BE2C (cell line): ENCODE measurements around the gene PHACTR4.

Experiments
- DNase-seq: peaks from one replicate; pipeline ENCODE4 v3.0.0-alpha.2; 2020
- H3K27me3 ChIP-seq: fragments of 250-450 bp; sonication (Bioruptor Pico); 2 replicates; pipeline ENCODE4 v1.5.1; 2020; ENCODE audit warnings: mild to moderate bottlenecking
- H3K36me3 ChIP-seq: fragments of 250-450 bp; sonication (Bioruptor Pico); 2 replicates; pipeline ENCODE4 v1.5.1; 2020; ENCODE audit warnings: mild to moderate bottlenecking
- H3K4me1 ChIP-seq: fragments of 250-450 bp; sonication (Bioruptor Pico); 2 replicates; pipeline ENCODE4 v1.5.1; 2020
- H3K4me3 ChIP-seq: 2 replicates; pipeline ENCODE4 v1.5.1; 2011; ENCODE audit warnings: low read depth, low read length
- H3K9me3 ChIP-seq: fragments of 250-450 bp; sonication (Bioruptor Pico); 2 replicates; pipeline ENCODE4 v1.5.1; 2020
- TF ChIP-seq, protein P1 (sequence below): IDR thresholded peaks from 2 replicates; pipeline ENCODE4 v1.5.1; 2012; ENCODE audit warnings: mild to moderate bottlenecking, low read depth, low read length

Gene PHACTR4

DNA sequence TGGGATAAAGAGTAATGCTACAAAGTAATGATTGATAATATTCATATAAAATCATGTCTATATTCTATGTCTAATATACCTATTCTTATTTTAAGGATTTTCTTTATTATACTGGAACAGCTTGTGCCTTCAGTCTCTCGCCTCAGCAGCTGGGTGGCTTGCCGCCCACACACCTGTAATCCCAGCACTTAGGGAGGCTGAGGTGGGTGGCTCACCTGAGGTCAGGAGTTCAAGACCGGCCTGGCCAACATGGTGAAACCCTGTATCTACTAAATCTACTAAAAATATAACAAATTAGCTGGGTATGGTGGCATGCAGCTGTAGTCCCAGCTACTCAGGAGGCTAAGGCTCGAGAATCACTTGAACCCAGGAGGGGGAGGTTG lies 175.7 kb downstream of the PHACTR4 start:
- no peak for DNase-seq
- TF ChIP-seq, protein P1, sequence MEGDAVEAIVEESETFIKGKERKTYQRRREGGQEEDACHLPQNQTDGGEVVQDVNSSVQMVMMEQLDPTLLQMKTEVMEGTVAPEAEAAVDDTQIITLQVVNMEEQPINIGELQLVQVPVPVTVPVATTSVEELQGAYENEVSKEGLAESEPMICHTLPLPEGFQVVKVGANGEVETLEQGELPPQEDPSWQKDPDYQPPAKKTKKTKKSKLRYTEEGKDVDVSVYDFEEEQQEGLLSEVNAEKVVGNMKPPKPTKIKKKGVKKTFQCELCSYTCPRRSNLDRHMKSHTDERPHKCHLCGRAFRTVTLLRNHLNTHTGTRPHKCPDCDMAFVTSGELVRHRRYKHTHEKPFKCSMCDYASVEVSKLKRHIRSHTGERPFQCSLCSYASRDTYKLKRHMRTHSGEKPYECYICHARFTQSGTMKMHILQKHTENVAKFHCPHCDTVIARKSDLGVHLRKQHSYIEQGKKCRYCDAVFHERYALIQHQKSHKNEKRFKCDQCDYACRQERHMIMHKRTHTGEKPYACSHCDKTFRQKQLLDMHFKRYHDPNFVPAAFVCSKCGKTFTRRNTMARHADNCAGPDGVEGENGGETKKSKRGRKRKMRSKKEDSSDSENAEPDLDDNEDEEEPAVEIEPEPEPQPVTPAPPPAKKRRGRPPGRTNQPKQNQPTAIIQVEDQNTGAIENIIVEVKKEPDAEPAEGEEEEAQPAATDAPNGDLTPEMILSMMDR, result no peak
- Histone ChIP-seq H3K36me3 (no peaks in the 10 kb centered on the region), H3K4me1 (no peaks in the 10 kb centered on the region), H3K9me3 (no peaks in the 10 kb centered on the region), H3K27me3 (no peaks in the 10 kb centered on the region), H3K4me3 (no peak overlapping the region)

DNA sequence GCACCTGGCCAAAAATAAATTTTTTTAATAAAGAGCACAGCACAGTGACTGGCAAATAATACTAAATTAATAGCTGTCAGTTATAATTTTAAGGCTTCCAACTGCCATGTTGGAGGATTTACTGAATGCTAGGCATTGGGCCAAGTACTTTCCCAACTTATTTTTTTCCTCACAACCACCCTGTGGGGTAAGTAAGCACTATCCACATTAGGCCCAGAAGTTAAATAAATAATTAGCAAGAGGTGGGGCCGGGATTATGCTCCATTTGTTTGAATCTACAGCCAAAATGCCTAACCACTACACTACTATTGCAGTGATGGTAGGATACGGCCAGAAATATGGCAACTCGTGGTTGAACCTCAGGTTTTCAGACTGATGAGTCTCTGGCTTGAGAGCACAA lies 178.8 kb downstream of the PHACTR4 start:
- Histone ChIP-seq H3K36me3 (no peaks in the 10 kb centered on the region), H3K9me3 (no peaks in the 10 kb centered on the region), H3K4me1 (no peaks in the 10 kb centered on the region), H3K27me3 (no peaks in the 10 kb centered on the region), H3K4me3 (no peak overlapping the region)
- TF ChIP-seq, protein P1, result no peak
- no peak for DNase-seq
